ENCODE results near the gene FABP1. TPM values are rescaled to one million over a fixed set of nuclear protein-coding genes. Genes with fewer than 3 reads are reported as not detected.

Gene FABP1
- polyA plus RNA-seq, 1 of the 3 experiments (the other 2 are of a cell fraction) = not detected

- TF ChIP-seq FOSL2 (IDR thresholded peaks at IDR 0.05; ENCODE audit: borderline replicate concordance, low read depth) (no peak), GABPA (IDR thresholded peaks at IDR 0.05; ENCODE audit: low read depth) (no peak), TAF1 (IDR thresholded peaks at IDR 0.05; ENCODE audit: borderline replicate concordance, low read depth, low read length) (no peak), JUND (IDR thresholded peaks at IDR 0.05) (no peak), GATA2 (CRISPR knock-in tag; IDR thresholded peaks at IDR 0.05) (no peak), CHD2 (IDR thresholded peaks at IDR 0.05; ENCODE audit: low read length, partially characterized antibody) (no peak), RXRA (IDR thresholded peaks at IDR 0.05; ENCODE audit: borderline replicate concordance, low read depth) (no peak), RCOR1 (IDR thresholded peaks at IDR 0.05; ENCODE audit: low read length) (no peak), TEAD4 (IDR thresholded peaks at IDR 0.05; ENCODE audit: borderline replicate concordance, insufficient read depth) (no peak), FOXM1 (IDR thresholded peaks at IDR 0.05; ENCODE audit: low read depth) (no peak), RAD21 (IDR thresholded peaks at IDR 0.05; ENCODE audit: low read length) (no peak), MEF2A (IDR thresholded peaks at IDR 0.05; ENCODE audit: borderline replicate concordance, low read depth) (no peak)
- TF ChIP-seq, protein P1, sequence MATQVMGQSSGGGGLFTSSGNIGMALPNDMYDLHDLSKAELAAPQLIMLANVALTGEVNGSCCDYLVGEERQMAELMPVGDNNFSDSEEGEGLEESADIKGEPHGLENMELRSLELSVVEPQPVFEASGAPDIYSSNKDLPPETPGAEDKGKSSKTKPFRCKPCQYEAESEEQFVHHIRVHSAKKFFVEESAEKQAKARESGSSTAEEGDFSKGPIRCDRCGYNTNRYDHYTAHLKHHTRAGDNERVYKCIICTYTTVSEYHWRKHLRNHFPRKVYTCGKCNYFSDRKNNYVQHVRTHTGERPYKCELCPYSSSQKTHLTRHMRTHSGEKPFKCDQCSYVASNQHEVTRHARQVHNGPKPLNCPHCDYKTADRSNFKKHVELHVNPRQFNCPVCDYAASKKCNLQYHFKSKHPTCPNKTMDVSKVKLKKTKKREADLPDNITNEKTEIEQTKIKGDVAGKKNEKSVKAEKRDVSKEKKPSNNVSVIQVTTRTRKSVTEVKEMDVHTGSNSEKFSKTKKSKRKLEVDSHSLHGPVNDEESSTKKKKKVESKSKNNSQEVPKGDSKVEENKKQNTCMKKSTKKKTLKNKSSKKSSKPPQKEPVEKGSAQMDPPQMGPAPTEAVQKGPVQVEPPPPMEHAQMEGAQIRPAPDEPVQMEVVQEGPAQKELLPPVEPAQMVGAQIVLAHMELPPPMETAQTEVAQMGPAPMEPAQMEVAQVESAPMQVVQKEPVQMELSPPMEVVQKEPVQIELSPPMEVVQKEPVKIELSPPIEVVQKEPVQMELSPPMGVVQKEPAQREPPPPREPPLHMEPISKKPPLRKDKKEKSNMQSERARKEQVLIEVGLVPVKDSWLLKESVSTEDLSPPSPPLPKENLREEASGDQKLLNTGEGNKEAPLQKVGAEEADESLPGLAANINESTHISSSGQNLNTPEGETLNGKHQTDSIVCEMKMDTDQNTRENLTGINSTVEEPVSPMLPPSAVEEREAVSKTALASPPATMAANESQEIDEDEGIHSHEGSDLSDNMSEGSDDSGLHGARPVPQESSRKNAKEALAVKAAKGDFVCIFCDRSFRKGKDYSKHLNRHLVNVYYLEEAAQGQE (IDR thresholded peaks at IDR 0.05; ENCODE audit: low read depth, low read length) = no peak
- TF ChIP-seq, protein P2, sequence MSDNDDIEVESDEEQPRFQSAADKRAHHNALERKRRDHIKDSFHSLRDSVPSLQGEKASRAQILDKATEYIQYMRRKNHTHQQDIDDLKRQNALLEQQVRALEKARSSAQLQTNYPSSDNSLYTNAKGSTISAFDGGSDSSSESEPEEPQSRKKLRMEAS (IDR thresholded peaks at IDR 0.05; ENCODE audit: low read depth) = no peak
- no peak for DNase-seq
- CTCF ChIA-PET = no interaction called here
- Histone ChIP-seq H3F3A (replicated peaks; ENCODE audit: insufficient read depth) (no peaks in the 10 kb centered on the region), H3K79me2 (ENCODE audit: insufficient read depth) (no peaks in the 10 kb centered on the region), H3K4me2 (no peak overlapping the region), H2AFZ (ENCODE audit: low read depth) (no peak overlapping the region), H3K36me3 (replicated peaks in 1 of 2; ENCODE audit: control insufficient read depth in 1 of 2, insufficient read depth in 2 of 2, low read length in 1 of 2) (no peaks in the 10 kb centered on the region), H4K20me1 (ENCODE audit: insufficient read depth) (no peaks in the 10 kb centered on the region), H3K4me3 (ENCODE audit: low read depth in 2 of 2, low read length in 1 of 2) (no peak overlapping the region), H3K9me2 (no peaks in the 10 kb centered on the region), H3K27ac (ENCODE audit: low read depth in 2 of 2, low read length in 1 of 2) (no peak overlapping the region), H3K9me3 (no peaks in the 10 kb centered on the region), H3K4me1 (ENCODE audit: control insufficient read depth in 1 of 2, insufficient read depth in 2 of 2, low read depth in 1 of 2, low read length in 1 of 2) (no peaks in the 10 kb centered on the region), H3K27me3 (ENCODE audit: insufficient read depth) (no peaks in the 10 kb centered on the region), H3K9ac (no peak overlapping the region)
- POLR2A ChIA-PET = no interaction called here
- 39% methylated on average over 7 of the region's 7 CpGs for WGBS (ENCODE audit: low lambda C conversion rate)
Observed at GRCh38 chr2:88128654-88129312, 921 bp upstream of the FABP1 start.

DNA sequence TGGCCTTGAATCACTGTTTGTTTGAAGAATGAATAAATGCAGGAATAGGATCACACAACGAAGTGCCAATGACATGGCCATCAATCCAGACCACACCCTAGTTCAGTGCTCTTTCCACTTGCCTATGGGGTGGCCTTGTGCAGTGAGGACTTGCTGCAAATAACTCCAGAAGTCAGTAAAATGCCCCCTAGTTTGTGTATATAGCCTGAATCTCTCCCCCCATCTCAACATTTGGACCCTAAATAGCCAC, 299 bp downstream of the FABP1 start:
- H4K20me1 ChIP-seq (ENCODE audit: insufficient read depth) = no peaks in the 10 kb centered on the region
- no peak overlapping the region for H3K4me3 ChIP-seq (ENCODE audit: low read depth in 2 of 2, low read length in 1 of 2)
- H3K9me3 ChIP-seq = no peaks in the 10 kb centered on the region
- no peak overlapping the region for H3K27ac ChIP-seq (ENCODE audit: low read depth in 2 of 2, low read length in 1 of 2)
- no peak overlapping the region for H2AFZ ChIP-seq (ENCODE audit: low read depth)
- WGBS (ENCODE audit: low lambda C conversion rate) = 10% methylated on average over 1 of the region's 1 CpG
- no peaks in the 10 kb centered on the region for H3K27me3 ChIP-seq (ENCODE audit: insufficient read depth)
- no peaks in the 10 kb centered on the region for H3K36me3 ChIP-seq (replicated peaks in 1 of 2; ENCODE audit: control insufficient read depth in 1 of 2, insufficient read depth in 2 of 2, low read length in 1 of 2)
- H3K4me2 ChIP-seq = no peak overlapping the region
- H3K4me1 ChIP-seq (ENCODE audit: control insufficient read depth in 1 of 2, insufficient read depth in 2 of 2, low read depth in 1 of 2, low read length in 1 of 2) = no peaks in the 10 kb centered on the region
- no peaks in the 10 kb centered on the region for H3F3A ChIP-seq (replicated peaks; ENCODE audit: insufficient read depth)
- ChIA-PET CTCF (no interaction called here), POLR2A (no interaction called here)
- no peaks in the 10 kb centered on the region for H3K9me2 ChIP-seq
- no peak for DNase-seq
- no peak overlapping the region for H3K9ac ChIP-seq
- H3K79me2 ChIP-seq (ENCODE audit: insufficient read depth) = no peaks in the 10 kb centered on the region
- TF ChIP-seq RFX5 (IDR thresholded peaks at IDR 0.05; ENCODE audit: low read length) (no peak), CTCF (IDR thresholded peaks at IDR 0.05) (no peak), SIN3A (IDR thresholded peaks at IDR 0.05; ENCODE audit: borderline replicate concordance, low read depth, low read length) (no peak), CHD2 (IDR thresholded peaks at IDR 0.05; ENCODE audit: low read length, partially characterized antibody) (no peak), TEAD4 (IDR thresholded peaks at IDR 0.05; ENCODE audit: borderline replicate concordance, insufficient read depth) (no peak)
- TF ChIP-seq, protein P2 (IDR thresholded peaks at IDR 0.05; ENCODE audit: low read depth) = no peak
- TF ChIP-seq, protein P1 (IDR thresholded peaks at IDR 0.05; ENCODE audit: low read depth, low read length) = no peak

All from SK-N-SH (cell line).